Esophagus mucosa (tissue), 1 donor: ENCODE results near the gene PSORS1C2. TPM values are rescaled to one million over a fixed set of nuclear protein-coding genes. Genes with fewer than 3 reads are reported as not detected.
"Not testable (repeated sequence)": the region's sequence is repeated elsewhere in the genome, so short reads cannot be mapped to it uniquely, and the experiment has no call there.

Experiments used
- ATAC-seq: fragments of 200-7000 bp; cut with Tn5 transposase; one replicate; pipeline ENCODE4 v1.9.1; 2020
- total RNA-seq: library from RNA; stranded (reverse); gene quantifications from one replicate; pipeline ENCODE4 v1.2.4, GENCODE V29; 2023
- donor health status: DM: yes; HTN: yes; CAD: no.

The PSORS1C2 gene
- 0.40 TPM for total RNA-seq

- peak; percentile 87 for ATAC-seq
These were observed at the start of gene PSORS1C2 for GRCh38 chr6:31138982-31139381. PSORS1C2 (minus strand) TSS chr6:31139066; CDS start chr6:31139026, 40 bp downstream.

GRCh38 chr6:31187780-31188194 lies 48.9 kb upstream of the PSORS1C2 start:
- ATAC-seq, result no peak

- ATAC-seq, result peak; percentile 22
These were observed 47.3 kb upstream of the PSORS1C2 start for GRCh38 chr6:31186052-31186734.

- ATAC-seq, result not testable (repeated sequence)
These were observed 46.8 kb upstream of the PSORS1C2 start for GRCh38 chr6:31185695-31186051.

- not testable (repeated sequence) for ATAC-seq
These were observed 45.0 kb upstream of the PSORS1C2 start for GRCh38 chr6:31183859-31184258.

- ATAC-seq, result not testable (repeated sequence)
These were observed 44.4 kb upstream of the PSORS1C2 start for GRCh38 chr6:31183287-31183686.

- ATAC-seq, result peak; percentile 81
These were observed 41.6 kb upstream of the PSORS1C2 start for GRCh38 chr6:31180500-31180899.

- ATAC-seq, result no peak
These were observed 41.0 kb upstream of the PSORS1C2 start for GRCh38 chr6:31179896-31180295.

GRCh38 chr6:31179042-31179386 lies 40.1 kb upstream of the PSORS1C2 start:
- no peak for ATAC-seq

GRCh38 chr6:31178143-31179041 lies 39.5 kb upstream of the PSORS1C2 start:
- no peak for ATAC-seq

GRCh38 chr6:31175971-31176370 lies 37.1 kb upstream of the PSORS1C2 start:
- ATAC-seq, result no peak

- no peak for ATAC-seq
These were observed 35.5 kb upstream of the PSORS1C2 start for GRCh38 chr6:31174378-31174777.

- no peak for ATAC-seq
These were observed 34.5 kb upstream of the PSORS1C2 start for GRCh38 chr6:31173406-31173805.

GRCh38 chr6:31172973-31173384 lies 34.1 kb upstream of the PSORS1C2 start:
- no peak for ATAC-seq

- no peak for ATAC-seq
These were observed 33.4 kb upstream of the PSORS1C2 start for GRCh38 chr6:31171931-31172905.

- no peak for ATAC-seq
These were observed 32.3 kb upstream of the PSORS1C2 start for GRCh38 chr6:31170987-31171671.

- no peak for ATAC-seq
These were observed 31.7 kb upstream of the PSORS1C2 start, which contains the start of gene POU5F1 for GRCh38 chr6:31170600-31170881. POU5F1 (minus strand) TSS chr6:31170682; CDS start chr6:31170620, 62 bp downstream.

- peak; percentile 6 for ATAC-seq
These were observed 31.2 kb upstream of the PSORS1C2 start for GRCh38 chr6:31169858-31170599.

- ATAC-seq, result peak; percentile 17
These were observed 30.4 kb upstream of the PSORS1C2 start for GRCh38 chr6:31169123-31169857.

GRCh38 chr6:31168606-31169005 lies 29.7 kb upstream of the PSORS1C2 start:
- ATAC-seq, result no peak

- ATAC-seq, result no peak
These were observed 27.1 kb upstream of the PSORS1C2 start for GRCh38 chr6:31165986-31166385.
